GM12873 (cell line): Measurements from ENCODE around the gene TBCD.

Experiments
- CTCF ChIP-seq: IDR thresholded peaks from 2 replicates; pipeline ENCODE4 v1.5.1; 2012; ENCODE audit warnings: low read depth, mild to moderate bottlenecking, moderate library complexity, low read length, control low read depth; ENCODE audit not compliant: insufficient read depth; ENCODE audit errors: missing control alignments

Gene TBCD

DNA sequence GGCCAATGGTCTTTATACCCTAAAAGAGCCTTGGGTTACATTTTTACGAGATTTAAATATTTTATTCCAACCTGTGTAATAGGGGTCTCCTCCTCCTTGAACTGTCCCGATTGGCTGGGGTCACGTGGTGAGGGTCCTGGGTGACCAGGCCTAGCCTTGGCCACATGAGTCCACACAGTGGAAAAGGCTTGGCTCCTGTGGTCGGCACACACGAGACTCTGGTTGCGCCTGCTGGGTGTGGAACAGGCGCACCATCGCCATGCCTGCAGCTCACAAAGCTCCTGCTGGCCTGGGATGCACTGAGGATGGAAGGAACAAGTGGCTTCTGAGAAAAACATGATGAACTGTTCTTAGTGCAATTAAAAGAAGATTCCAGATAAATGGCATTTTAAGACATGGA is 191.9 kb downstream of the TBCD start:
- no peak for TF ChIP-seq CTCF

DNA sequence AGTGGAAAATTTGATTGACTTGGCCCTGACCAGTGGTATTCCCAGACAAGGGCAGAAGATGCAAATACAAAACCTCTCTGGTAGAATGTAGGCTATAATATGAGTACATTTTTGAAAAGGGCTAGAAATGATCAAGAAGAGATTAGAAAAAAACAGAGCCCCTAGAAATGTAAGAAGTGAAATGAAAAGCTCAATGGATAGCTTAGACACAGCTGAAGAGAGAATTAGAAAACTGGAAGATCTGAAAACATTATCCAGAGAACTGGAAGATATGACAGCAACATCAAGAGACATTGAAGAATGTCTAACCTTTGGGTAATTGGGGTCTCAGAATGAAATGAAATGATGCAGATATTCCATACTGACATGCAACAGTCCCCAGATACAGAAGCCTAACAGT is 193.1 kb downstream of the TBCD start:
- no peak for TF ChIP-seq CTCF

DNA sequence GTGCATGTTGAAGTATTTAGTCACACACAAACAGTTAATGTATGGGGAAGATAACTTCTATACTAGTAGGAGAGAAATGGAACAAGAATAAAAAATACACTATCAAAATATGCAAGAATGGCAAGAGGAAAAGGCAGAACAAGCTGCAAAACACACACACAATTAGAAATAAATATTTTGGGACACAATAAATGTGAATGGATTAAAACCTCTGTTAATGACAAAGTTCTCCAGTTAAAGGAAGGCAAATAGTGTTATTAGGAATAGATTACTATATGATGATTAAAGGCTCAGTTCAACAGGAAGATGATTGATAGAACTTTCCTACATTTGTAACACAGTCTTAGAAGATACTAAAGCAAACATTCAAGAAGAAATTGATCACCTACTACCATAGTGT is 194.2 kb downstream of the TBCD start:
- TF ChIP-seq CTCF, result no peak

DNA sequence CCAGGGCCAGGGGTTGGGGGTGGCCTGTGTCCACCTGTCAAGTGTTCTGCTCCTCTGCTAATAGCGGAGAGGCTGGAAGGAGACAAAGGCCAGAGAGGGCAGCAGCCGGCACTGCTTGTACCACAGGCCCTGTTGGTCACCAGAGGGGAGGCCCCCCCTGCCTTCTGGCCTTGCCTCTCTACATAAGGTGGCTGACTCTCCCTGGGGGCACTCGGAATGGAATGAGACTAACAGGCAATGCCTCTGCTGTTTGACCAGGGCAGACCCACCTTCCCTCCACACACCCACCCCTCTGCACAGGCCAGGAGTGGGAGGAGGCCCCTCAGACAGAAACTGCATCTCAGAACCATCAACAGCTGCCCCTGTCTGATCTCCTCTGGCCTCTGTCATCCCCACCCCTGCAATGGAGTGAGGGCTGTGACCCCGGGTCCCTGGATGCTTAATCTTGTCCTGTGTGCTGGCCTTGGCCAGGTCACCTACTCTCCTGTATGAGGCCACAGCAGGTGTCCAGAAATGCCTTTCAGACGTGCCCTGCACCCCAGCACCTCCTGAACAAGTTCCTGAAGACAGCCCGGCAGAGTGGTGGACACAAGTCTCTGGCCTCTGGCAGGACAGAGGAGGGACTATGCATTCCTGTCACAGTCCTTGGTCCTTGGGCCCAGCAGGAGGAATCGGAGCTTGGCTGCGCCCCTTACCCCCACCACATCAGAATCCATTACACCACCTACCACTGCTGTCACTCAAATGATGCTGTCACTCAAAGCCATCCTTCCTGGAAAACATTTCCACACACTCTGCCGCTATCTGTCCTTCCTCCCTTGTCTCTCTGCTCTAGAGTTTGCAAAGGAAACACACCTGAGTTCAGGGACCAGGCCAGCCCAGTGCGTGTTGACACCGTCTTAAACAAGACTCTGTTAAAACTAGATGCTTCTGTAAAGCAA is 195.5 kb downstream of the TBCD start:
- TF ChIP-seq CTCF, result no peak

GRCh38 chr17:82948081-82948511 is 196.2 kb downstream of the TBCD start:
- no peak for TF ChIP-seq CTCF

DNA sequence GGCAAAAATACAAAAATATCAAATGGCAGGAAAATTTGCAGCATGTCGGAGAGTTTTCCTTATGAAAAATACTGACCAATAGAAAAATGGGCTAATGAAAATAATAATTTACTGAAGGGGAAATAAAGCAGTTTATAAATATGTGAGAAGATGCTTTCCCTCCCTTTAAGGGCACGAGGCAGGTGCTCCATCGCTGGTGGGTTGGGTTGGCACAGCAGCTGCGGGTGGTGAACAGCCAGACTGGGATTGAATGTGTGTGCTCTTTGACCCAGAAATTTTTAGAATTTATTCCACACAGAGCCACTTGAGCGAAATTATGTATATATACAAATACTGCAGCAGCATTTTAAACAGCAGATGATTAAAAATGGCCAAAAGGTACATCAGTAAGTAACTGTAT is 197.1 kb downstream of the TBCD start:
- TF ChIP-seq CTCF, result no peak

- TF ChIP-seq CTCF, result no peak
Observed at GRCh38 chr17:82949361-82949760, 197.5 kb downstream of the TBCD start.
